Coronary artery (tissue), 2 donors: ENCODE data around the gene SIGMAR1.

Source experiments
- DNase-seq: peaks from one replicate; pipeline ENCODE4 v3.0.0-alpha.2; 2017; ENCODE audit warnings: low spot score
- H3K27ac ChIP-seq, 2 donors: fragments of 200-600 bp; sonication (generic); one replicate each; pipeline ENCODE4 v1.5.1; 2016 to 2019
- H3K4me3 ChIP-seq: fragments of 200-600 bp; sonication (generic); 2 replicates; pipeline ENCODE4 v1.5.1; 2016; ENCODE audit warnings: mild to moderate bottlenecking, moderate library complexity
- CTCF ChIP-seq: fragments of 200-600 bp; sonication (generic); IDR thresholded peaks from one replicate; pipeline ENCODE4 v1.5.1; 2019; ENCODE audit warnings: antibody characterized with exemption

The SIGMAR1 gene

GRCh38 chr9:34591248-34591916, 46.2 kb downstream of the SIGMAR1 start:
- peak overlapping the region; percentile 82 for H3K4me3 ChIP-seq
- peak; percentile 84 for TF ChIP-seq CTCF
- peak overlapping the region; percentile 2 to 82 for H3K27ac ChIP-seq
- DNase-seq = peak; percentile 85

- TF ChIP-seq CTCF = no peak
- Histone ChIP-seq H3K27ac (peak overlapping the region; percentile 2 to 82), H3K4me3 (peak overlapping the region; percentile 82)
- no peak for DNase-seq
Observed at GRCh38 chr9:34590381-34591247, 47.0 kb downstream of the SIGMAR1 start.

GRCh38 chr9:34589636-34590380, 47.8 kb downstream of the SIGMAR1 start, which contains the start of gene CNTFR:
Gene CNTFR (minus strand): TSS chr9:34589724. CDS start chr9:34568981, 20,743 bp downstream.
- TF ChIP-seq CTCF = no peak
- H3K27ac ChIP-seq = peak within 1 kb of the TSS in 1 of 2 donors; percentile 82
- no peak for DNase-seq
- H3K4me3 ChIP-seq = peak within 1 kb of the TSS; percentile 82

GRCh38 chr9:34588671-34589635, 48.6 kb downstream of the SIGMAR1 start:
- H3K27ac ChIP-seq = peak overlapping the region in 1 of 2 donors; percentile 82
- peak overlapping the region; percentile 82 for H3K4me3 ChIP-seq

GRCh38 chr9:34587271-34587670, 50.3 kb downstream of the SIGMAR1 start:
- H3K27ac ChIP-seq = no peak overlapping the region
- no peak overlapping the region for H3K4me3 ChIP-seq
- no peak for DNase-seq
- no peak for TF ChIP-seq CTCF

More at GRCh38 chr9:34588671-34589635, 48.6 kb downstream of the SIGMAR1 start:
- no peak for TF ChIP-seq CTCF
- DNase-seq = no peak
